GM11168 (cell line): ENCODE data around the gene ABCC6.

ENCODE experiments used
- in situ Hi-C: fragments of 300-500 bp; cut with MboI; formaldehyde crosslinking; loops from one replicate; pipeline ENCODE4 v1.12.0; 2022; ENCODE audit warnings: low sequenced_read_pairs; ENCODE audit not compliant: unreplicated experiment

ABCC6 gene

GRCh38 chr16:16146380-16147315 lies 76.6 kb downstream of the ABCC6 start:
- in situ Hi-C loops, result no loop called here

- in situ Hi-C loops, result no loop called here
Observed at GRCh38 chr16:16145286-16145685, 78.0 kb downstream of the ABCC6 start.

- in situ Hi-C loops, result no loop called here
Observed at GRCh38 chr16:16144416-16144815, 78.9 kb downstream of the ABCC6 start.

- in situ Hi-C loops, result no loop called here
Observed at GRCh38 chr16:16143931-16144330, 79.4 kb downstream of the ABCC6 start.

- in situ Hi-C loops, result no loop called here
Observed at GRCh38 chr16:16143038-16143763, 80.1 kb downstream of the ABCC6 start.

GRCh38 chr16:16141784-16142396 lies 81.4 kb downstream of the ABCC6 start:
- in situ Hi-C loops, result no loop called here

GRCh38 chr16:16141141-16141540 lies 82.2 kb downstream of the ABCC6 start:
- in situ Hi-C loops, result no loop called here

GRCh38 chr16:16140537-16140936 lies 82.8 kb downstream of the ABCC6 start:
- in situ Hi-C loops, result no loop called here

- in situ Hi-C loops, result no loop called here
Observed at GRCh38 chr16:16139806-16140205, 83.5 kb downstream of the ABCC6 start.

GRCh38 chr16:16139061-16139460 lies 84.2 kb downstream of the ABCC6 start:
- in situ Hi-C loops, result no loop called here

GRCh38 chr16:16138034-16138635 lies 85.2 kb downstream of the ABCC6 start:
- in situ Hi-C loops, result no loop called here

GRCh38 chr16:16137110-16137509 lies 86.2 kb downstream of the ABCC6 start:
- in situ Hi-C loops, result no loop called here

- in situ Hi-C loops, result no loop called here
Observed at GRCh38 chr16:16136588-16136987, 86.7 kb downstream of the ABCC6 start.

GRCh38 chr16:16133943-16134604 lies 89.2 kb downstream of the ABCC6 start:
- in situ Hi-C loops, result no loop called here

GRCh38 chr16:16131659-16132058 lies 91.6 kb downstream of the ABCC6 start:
- in situ Hi-C loops, result no loop called here

GRCh38 chr16:16131204-16131603 lies 92.1 kb downstream of the ABCC6 start:
- in situ Hi-C loops, result no loop called here

GRCh38 chr16:16127469-16128116 lies 95.7 kb downstream of the ABCC6 start:
- in situ Hi-C loops, result loop anchor here (5.0 to 10.0 kb wide), 2 partner anchors 273 to 350 kb away; partner anchors contain the start of gene MYH11

GRCh38 chr16:16126896-16127295 lies 96.4 kb downstream of the ABCC6 start:
- in situ Hi-C loops, result loop anchor here (5.0 to 10.0 kb wide), 2 partner anchors 272 to 350 kb away; partner anchors contain the start of gene MYH11

- in situ Hi-C loops, result loop anchor here (5.0 to 10.0 kb wide), 2 partner anchors 270 to 348 kb away; partner anchors contain the start of gene MYH11
Observed at GRCh38 chr16:16124974-16125373, 98.3 kb downstream of the ABCC6 start.
